ENCODE measurements around the gene TIE1. TPM values are rescaled to one million over a fixed set of nuclear protein-coding genes. Genes with fewer than 3 reads are reported as not detected.

TIE1 gene
- total and polyA plus RNA-seq, 9 of the 15 experiments (the other 6 are each of a cell fraction or from before 2014, with no cell fraction given): 0.07 to 0.49 (median 0.14) TPM; not detected in 4

- in situ Hi-C loops (cut with MboI): no loop called here
- no peak for ATAC-seq
- peaks cover 8 to 21% of the 10 kb centered on the region in 2 experiments; a peak in 4 of 5 replicates for H3K27me3 ChIP-seq (ENCODE audit: control insufficient read depth in 2 of 2, insufficient read depth in 2 of 2, low read length in 2 of 2)
- intact Hi-C loops (cut with micrococcal nuclease): no loop called here
- no peak for DNase-seq (ENCODE audit: extremely low read depth in 1 of 4, low spot score in 3 of 4)
- H3K36me3 ChIP-seq (ENCODE audit: control insufficient read depth, insufficient read depth, low read length): no peaks in the 10 kb centered on the region
- no peaks in the 10 kb centered on the region for H3K9me1 ChIP-seq (ENCODE audit: control insufficient read depth, insufficient read depth, low read length)
- CTCF ChIA-PET (ENCODE audit: low intra/inter-chr PET ratio): no interaction called here
- H3K4me1 ChIP-seq (replicated peaks in 1 of 2; ENCODE audit: control insufficient read depth in 2 of 2, insufficient read depth in 2 of 2, low read length in 2 of 2): no peaks in the 10 kb centered on the region; a peak in 2 of 5 replicates
- H4K20me1 ChIP-seq (replicated peaks; ENCODE audit: control insufficient read depth, insufficient read depth, low read length): no peaks in the 10 kb centered on the region; the same call in 1 of the 2 replicates
- H2AFZ ChIP-seq (ENCODE audit: low read depth, low read length): no peak overlapping the region
- H3K79me2 ChIP-seq (ENCODE audit: control insufficient read depth, insufficient read depth, low read length): no peaks in the 10 kb centered on the region
- no peak overlapping the region; a peak in 1 of 4 replicates for H3K9ac ChIP-seq (ENCODE audit: insufficient read depth in 1 of 2, low read depth in 2 of 2, low read length in 2 of 2)
- no peak overlapping the region for H3K4me3 ChIP-seq
- no peak overlapping the region for H3K27ac ChIP-seq (ENCODE audit: extremely low read depth, low read depth, low read length)
- WGBS (ENCODE audit: insufficient coverage, low coverage, missing lambda C conversion rate): 2% methylated on average over 5 of the region's 5 CpGs
- POLR2A ChIA-PET: no interaction called here
- no peak for FAIRE-seq
- no peak overlapping the region for H3K4me2 ChIP-seq (ENCODE audit: insufficient read depth, low read length)
- no TSS peak for BruUV-seq (replicated peaks)
- H3K9me3 ChIP-seq (replicated peaks; ENCODE audit: control insufficient read depth, insufficient read depth, low read depth, low read length): no peaks in the 10 kb centered on the region
- TF ChIP-seq CBX3 (IDR thresholded peaks at IDR 0.05; ENCODE audit: borderline replicate concordance in 1 of 2, low read length in 2 of 2): no peak
- TF ChIP-seq DACH1 (IDR thresholded peaks at IDR 0.05; ENCODE audit: partially characterized antibody): no peak
- TF ChIP-seq TCFL5 (CRISPR knock-in tag; conservative IDR thresholded peaks at IDR 0.05): no peak
- TF ChIP-seq HOXB6 (CRISPR knock-in tag; IDR thresholded peaks at IDR 0.05; ENCODE audit: borderline replicate concordance): no peak
- TF ChIP-seq, protein P1, sequence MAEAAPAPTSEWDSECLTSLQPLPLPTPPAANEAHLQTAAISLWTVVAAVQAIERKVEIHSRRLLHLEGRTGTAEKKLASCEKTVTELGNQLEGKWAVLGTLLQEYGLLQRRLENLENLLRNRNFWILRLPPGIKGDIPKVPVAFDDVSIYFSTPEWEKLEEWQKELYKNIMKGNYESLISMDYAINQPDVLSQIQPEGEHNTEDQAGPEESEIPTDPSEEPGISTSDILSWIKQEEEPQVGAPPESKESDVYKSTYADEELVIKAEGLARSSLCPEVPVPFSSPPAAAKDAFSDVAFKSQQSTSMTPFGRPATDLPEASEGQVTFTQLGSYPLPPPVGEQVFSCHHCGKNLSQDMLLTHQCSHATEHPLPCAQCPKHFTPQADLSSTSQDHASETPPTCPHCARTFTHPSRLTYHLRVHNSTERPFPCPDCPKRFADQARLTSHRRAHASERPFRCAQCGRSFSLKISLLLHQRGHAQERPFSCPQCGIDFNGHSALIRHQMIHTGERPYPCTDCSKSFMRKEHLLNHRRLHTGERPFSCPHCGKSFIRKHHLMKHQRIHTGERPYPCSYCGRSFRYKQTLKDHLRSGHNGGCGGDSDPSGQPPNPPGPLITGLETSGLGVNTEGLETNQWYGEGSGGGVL (CRISPR knock-in tag; IDR thresholded peaks at IDR 0.05): no peak
- TF ChIP-seq TSHZ1 (CRISPR knock-in tag; IDR thresholded peaks at IDR 0.05): no peak
- TF ChIP-seq MTF1 (CRISPR knock-in tag; IDR thresholded peaks at IDR 0.05; ENCODE audit: borderline replicate concordance): no peak
- TF ChIP-seq PRMT5 (CRISPR knock-in tag; IDR thresholded peaks at IDR 0.05): no peak
- TF ChIP-seq, protein P2, sequence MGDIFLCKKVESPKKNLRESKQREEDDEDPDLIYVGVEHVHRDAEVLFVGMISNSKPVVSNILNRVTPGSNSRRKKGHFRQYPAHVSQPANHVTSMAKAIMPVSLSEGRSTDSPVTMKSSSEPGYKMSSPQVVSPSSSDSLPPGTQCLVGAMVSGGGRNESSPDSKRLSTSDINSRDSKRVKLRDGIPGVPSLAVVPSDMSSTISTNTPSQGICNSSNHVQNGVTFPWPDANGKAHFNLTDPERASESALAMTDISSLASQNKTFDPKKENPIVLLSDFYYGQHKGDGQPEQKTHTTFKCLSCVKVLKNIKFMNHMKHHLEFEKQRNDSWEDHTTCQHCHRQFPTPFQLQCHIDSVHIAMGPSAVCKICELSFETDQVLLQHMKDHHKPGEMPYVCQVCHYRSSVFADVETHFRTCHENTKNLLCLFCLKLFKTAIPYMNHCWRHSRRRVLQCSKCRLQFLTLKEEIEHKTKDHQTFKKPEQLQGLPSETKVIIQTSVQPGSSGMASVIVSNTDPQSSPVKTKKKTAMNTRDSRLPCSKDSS (IDR thresholded peaks at IDR 0.05; ENCODE audit: low read depth, partially characterized antibody): no peak
- no peak for TF ChIP-seq ZNF57 (CRISPR knock-in tag; IDR thresholded peaks at IDR 0.05)
- TF ChIP-seq PTRF (tag; IDR thresholded peaks at IDR 0.05): no peak
- TF ChIP-seq ZNF239 (CRISPR knock-in tag; IDR thresholded peaks at IDR 0.05): no peak
- TF ChIP-seq ZNF511 (CRISPR knock-in tag; IDR thresholded peaks at IDR 0.05): no peak
- no peak for TF ChIP-seq ZNF121 (CRISPR knock-in tag; conservative IDR thresholded peaks at IDR 0.05)
- no peak for TF ChIP-seq TAF15 (IDR thresholded peaks at IDR 0.05; ENCODE audit: low read depth, low read length)
- TF ChIP-seq ZFX (CRISPR knock-in tag; IDR thresholded peaks at IDR 0.05): no peak
Measured at GRCh38 chr1:43338001-43338400, 37.2 kb downstream of the TIE1 start.
